Stimulated activated CD4-positive, alpha-beta T cell treated with anti-CD3 and anti-CD28 coated beads, Interleukin-15, amount 100 ng/mL, for 48 hours (primary cell): Measurements from ENCODE around the gene ADCY5.

Experiments used
- DNase-seq, 2 donors: peaks; one replicate each; pipeline ENCODE4 v3.0.0-alpha.2; 2020; ENCODE audit warnings: low read depth in 2 of 2

Gene ADCY5

DNA sequence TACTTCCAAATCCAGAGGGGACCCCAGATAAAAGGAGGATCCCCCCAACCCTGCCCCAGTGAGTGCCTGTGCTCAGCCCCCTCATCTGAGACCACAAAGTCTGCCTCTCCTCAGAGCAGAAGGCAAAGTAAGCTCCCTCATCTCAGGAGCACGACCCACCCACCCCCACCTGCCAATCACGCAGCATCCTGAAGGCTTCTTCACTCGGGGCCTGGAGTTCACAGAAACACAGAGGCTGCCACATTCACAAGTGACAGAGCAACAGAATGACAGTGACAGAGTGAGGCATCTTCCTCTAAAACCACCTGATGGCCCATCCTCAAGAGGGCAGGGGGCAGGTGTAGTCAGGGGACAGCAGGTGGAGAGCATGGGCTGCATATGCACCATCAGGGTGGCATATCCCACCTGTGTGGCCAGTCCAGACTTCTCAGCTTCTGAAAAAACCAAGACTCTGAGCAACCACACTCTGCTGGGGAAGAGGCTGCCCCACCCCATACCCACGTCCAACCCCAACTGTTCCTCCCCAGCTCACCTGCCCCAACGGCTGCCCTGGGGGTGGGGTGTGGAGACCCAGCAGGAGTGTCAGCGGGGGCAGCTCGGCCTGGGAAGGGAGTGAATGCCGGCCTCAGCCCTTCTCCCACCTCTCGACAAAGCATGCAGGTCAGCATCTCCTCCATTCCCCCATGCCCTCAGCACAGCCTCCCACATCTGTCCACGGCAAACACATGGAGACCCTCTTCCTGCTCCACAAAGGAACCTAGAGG, 19.3 kb downstream of the ADCY5 start:
- DNase-seq = no peak

DNA sequence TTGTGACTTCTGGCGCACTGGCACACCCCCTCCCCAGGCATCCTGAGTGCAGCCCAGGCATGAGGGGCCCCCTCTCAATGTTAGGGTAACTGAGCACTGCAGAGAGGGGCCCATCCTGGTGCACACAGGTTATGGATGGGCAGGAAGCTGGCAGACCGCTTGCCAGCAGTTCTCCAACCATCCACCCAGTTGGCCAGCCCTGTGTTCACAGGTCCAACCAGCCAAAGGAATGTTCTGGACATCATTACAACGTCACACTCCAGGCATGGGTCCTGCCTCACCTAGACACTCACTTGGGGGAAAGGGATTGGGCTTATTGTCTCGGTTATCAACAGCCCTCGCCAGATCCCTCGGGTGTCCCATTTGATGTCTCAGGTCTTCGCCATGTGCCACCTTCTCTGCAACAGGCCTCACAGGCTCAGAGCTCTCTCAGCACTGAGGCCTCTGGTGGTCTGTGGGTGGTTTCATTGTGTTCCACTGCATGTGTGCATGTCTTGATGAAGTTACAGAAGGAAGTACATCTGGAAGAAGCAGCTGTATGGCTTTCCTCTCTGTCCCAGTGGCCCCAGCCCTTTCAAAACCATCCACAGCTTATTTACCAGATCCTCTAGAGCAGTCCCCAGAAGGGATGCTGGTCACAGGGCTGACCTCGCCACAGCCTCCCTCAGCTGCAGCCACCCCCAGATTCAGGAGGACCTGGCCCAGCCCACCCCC, 23.7 kb downstream of the ADCY5 start:
- DNase-seq = no peak

DNA sequence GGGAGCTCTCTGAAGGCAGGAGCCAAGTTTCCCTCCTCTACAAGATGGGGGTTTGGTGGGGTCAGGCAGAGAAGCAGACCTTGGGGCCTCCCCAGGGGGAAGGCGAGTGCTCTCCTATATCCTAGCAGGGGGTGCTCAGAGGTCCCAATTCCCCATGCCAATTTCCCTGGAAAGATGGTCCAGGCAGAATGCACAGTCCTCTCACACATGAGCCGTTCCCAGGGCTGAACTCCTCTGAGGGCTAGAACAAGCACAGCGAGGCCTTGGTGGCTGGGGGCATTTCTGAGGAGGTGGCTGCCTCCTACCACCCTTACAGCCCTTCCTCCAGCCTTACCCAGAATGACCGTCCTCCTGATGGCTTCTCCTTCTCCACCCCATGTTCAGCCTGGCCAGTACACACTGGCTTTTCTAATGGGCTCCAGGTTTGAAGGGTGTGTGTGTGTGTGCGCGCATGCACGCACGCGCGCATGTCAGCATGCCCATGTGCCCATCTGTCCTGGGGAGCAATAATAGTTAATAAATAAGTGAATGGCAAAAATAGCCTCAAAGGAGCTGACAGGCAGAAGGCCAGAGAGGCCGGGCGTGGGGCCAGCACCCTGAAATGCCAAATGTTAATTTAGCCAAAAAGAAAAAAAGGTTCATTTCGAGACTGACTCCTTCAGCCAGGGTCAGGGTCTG, 24.4 kb downstream of the ADCY5 start:
- DNase-seq = no peak

DNA sequence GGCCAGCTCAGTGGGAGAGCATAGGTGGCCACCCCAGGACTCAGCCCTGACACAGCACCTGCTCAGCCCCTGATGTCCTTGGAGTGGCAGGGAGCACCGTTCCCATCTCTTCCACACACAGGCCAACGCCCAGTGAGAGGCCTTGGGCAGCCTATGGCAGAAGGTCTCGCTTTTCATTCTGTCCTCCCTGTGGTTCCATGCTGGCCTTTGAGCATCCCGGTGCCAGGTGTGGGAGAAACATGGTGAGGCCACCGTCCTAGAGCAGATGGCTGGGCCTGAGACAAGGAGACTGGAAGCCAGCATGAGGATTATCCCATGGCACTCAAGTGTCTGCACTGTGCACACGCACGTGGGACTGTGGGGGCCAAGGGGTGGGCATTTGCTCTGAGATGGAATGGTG, 25.1 kb downstream of the ADCY5 start:
- DNase-seq = no peak

DNA sequence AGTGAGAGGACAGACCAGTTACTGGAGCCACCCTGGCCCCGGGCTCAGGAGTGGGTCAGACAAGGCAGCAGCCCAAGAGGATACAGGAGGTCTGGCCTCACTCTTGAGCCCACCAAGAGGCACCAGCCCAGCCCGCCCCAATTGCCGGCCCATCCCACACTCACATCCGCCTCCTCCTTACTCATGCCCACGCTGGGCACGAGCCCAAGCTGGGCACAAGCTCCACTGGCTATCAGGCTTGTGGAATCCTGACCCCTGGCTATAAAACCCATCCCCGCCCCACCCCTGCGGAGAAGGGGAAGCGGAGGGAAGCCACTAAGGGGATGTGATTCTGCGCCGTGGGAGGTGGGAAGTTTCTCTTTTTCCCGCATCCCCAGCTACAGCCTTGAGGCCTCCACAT, 25.9 kb downstream of the ADCY5 start:
- DNase-seq = no peak

DNA sequence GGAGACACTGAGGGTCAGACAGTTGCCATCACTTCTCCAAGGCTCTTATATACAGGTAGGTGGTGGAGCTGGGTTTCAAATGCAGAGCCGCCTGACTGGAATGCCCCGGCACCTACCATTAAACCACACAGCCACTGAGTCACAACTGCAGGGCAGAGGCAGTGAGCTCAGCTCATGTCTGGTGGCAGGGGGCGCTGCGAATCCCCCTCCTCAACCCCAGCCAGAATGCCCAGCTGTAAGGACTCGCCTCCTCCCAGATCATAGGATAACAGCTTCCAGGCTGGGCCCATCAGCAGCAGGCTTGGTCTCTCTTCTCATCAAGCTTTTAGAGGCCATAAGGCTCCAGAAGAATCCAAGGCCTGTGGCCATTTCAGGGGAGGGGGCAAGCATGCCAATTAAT, 26.4 kb downstream of the ADCY5 start:
- no peak for DNase-seq

DNA sequence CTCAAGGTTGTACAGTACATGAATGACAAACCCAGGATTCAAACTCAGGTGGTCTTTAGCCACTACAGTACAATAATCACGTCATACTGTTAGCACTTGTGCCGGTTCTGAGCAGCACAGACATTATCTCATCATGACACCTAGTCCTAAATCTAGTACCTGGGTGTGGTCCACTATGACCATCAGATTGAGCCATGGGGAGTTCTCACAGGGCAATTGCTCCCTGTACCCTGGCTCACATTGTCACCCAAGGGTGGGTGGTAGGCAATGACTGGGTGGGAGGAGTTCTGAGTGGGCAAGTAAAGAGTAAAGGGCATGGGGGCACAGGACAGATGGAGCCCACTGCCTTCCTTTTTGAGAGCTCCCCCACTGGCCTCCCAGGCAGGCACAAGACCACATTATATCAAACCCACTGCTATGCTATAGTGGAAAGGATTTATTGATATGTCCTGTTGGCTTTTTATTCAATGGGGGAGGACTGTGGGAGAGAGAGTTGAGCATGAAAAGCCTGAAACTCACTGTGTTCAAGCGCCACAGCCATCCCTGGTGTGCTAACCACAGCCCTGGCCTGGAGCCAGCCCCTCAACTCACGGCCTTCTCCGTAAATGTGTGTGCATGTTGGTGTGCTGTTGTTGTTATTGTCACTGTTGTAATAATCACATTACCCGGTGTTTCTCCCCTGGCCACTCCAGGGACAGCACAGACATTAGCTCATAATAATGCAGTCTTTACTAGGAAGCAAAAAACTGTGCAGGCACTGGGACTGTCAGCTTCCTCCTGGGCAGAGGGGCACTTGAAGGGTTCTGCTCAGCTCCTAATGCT, 27.3 kb downstream of the ADCY5 start:
- no peak for DNase-seq

DNA sequence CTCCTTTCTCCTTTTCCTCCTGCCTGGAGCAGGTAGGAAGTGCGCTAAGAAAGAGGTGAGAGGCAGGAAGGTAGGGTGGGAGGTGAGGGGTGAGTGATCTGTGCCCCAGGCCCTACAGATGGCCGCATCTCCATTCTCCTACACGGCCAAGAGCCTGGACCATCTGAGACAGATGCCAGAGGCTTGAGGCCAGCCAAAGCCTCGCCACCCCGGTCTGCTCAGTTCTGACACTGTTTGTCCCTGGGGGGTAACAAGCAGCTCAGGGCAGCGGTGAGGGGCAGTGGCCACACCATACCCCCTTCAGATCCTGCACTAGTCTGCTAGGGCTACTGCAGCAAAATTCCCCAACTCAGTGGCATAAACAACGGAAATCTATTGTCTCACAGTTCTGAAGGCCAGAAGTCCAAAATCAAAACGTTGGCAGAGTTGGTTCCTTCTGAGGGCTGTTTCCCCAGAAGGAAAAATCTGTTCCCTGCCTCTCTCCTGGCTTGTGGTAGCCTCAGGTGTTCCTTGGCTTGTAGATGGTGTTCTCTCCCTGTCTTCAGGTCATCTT, 28.4 kb downstream of the ADCY5 start:
- no peak for DNase-seq

DNA sequence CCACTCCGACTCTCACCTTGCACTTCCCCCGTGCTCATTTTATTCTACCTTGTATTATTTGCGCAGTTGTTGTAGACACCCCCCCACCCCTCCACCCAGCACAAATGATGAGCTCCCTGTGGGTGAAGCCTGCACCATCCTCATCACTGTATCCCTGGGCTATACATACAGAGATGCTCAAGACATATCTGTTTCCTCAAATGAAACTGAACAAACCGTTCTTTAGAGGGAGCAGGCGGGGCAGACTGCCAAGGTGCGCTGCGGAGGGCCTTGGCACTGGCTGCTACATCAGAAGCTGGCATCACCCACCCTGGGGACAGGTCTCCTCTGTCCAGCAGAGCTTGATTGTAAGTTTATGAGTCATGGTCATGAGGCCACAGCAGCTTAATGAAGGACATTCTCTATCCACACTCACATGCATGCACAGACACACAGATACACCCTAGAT, 29.0 kb downstream of the ADCY5 start:
- DNase-seq = no peak

DNA sequence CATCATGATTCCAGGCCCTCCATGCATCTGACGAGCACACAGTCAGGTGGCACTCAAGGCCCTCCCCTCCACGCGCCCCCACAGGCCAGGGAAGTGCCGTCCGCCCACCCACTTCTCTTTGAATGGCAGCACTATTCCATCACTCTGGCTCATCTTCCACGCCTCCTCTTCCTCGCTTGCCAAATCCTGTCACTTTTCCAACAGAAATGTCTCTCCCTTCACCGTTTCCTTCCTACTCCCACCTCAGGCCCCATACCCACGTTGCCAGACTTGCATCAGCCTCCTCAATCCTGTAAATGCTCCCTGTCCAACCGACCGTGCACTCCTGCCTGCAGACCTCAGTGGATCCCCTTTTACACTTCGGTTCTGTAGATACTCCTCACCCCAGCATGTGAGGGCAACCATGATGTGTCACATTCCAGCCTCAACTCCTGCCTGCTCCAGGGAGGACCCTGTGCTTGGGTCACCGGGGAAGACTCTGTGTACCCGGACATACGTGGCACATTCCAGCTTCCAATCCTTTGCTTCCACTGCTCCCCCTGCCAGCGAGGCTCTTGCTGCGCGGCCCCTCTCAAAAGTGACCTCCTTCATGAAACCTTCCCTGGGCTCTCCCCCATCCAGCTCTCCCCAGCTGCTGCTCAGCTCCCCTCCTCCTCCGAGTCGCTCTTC, 29.6 kb downstream of the ADCY5 start:
- DNase-seq = no peak

DNA sequence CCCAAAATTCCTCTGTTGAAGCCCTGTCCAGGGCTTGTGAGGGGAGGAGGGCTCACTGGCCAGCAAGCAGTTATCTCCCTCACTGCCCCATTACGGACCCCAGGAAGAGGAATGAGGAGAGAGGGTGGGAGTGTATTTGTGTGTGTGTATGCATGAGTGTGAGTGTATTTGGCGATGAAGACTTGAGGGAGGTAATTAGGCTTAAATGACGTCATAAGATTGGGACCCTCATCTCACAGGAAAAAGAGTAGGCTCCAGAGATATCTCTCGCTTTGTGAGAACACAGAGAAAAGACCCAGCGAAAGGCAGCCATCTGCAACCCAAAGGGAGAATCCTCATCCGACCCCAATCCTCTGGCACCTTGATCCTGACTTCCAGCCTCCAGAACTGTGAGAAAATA, 32.2 kb downstream of the ADCY5 start:
- DNase-seq = no peak

DNA sequence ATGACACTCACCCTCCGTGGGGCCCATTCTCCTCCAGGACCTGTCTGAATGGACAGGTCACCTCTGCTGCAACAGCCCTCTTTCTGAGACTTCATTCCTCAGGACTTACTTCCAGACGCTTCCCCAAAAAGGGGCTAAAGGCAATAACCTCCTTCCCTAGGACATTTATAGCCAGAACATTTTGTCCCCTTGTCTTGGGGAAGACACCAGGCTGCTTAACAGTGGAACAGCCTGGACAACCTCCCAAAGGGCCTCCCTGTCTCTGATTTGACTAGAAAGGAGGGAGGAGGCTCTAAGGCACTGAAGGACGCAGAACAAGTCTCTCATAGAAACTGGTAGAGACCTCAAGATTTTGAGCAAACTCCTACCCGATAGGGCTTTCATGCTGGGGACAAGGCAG, 32.7 kb downstream of the ADCY5 start:
- no peak for DNase-seq

DNA sequence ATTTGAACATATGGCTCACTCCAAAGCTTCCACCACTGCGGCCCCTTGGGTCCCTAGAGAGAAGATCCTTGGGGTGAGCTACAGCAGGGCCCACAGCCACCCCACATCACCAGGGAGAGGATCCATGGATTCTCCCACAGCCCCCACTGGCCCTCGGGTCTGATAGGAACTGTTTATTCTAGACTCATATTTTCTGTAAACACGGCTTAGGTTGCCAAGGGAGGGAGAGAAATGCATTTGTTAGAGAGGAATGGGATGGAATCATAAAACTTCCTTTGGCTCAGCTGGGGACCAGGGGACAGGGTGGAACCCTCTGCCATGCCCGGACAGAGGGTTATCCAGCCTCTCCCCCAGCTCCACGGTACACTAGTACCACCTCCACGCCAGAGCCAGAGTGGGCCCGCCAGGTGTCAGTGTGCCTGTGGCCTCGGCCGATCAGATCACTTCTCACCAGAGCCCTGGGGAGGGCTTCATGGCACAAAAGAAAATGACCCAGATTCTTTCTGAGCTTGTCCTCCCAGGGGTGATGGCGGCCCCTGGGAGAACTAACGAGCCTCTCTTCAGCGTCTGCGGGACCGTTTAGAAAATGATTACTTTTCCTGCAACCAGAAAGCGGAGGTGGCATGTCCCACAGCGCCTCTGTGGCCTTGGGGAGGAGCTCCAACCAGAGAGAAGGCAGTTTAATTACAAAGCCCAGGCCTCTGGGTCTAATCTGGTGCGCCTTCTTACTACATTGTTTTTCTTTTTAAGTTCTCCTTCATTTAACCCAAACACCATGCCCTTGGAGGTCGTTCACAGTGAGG, 33.7 kb downstream of the ADCY5 start:
- no peak for DNase-seq

DNA sequence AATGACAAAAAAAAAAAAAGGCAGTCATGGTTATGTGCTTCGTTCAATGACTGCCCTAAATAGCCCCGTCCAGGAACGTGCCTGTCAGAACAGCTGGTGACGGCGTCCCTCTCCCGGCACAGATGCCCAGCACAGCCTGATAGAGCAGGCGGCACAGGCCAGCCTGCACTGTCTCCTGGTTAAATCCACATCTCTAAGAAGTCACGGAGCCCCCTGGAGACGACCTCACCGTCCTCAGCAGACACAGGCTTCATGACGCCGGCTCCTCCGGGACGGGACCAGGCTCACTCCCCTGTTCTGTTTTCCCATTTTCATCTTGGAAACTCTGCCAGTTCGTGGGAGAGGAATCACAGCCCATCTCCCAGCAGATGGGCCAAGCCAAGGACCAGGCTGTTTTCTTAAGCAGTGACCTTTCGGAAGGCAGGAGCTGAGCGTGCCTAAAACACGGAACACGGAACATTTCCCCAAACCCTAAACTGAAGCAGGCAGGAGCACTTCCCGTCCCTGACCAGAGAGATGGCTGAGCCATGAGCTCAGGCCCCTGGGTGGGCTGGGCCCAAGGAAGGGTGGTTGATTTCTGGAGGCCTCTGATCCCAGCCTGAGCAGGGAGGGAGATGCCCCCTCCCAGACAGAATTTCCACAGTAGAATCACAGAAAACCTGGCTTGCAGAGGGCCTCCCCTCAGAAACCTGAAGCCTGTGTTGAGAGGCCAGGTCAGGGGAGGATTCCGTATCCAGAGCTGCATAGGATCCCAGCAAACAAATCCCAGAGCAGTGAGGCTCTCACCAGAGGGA, 35.9 kb downstream of the ADCY5 start:
- no peak for DNase-seq

DNA sequence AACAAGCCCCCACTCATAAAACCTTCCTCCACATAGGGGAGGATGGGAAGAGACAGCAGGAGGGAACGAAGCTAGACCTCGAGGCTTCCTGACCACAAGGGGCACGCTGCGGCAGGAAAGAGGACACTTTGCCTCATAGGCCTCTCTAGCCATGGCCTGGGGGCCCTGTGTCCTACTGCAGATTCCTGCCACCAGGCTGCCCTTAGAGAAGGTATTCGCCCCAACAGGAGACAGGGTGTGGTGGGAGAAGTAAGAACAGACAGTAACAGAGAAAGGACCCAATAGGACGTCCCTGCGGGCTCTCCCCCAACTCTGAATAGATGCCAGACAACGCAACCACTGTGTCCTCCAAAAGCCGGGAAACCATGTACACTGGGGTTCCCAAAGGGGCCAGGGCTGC, 36.8 kb downstream of the ADCY5 start:
- DNase-seq = no peak

DNA sequence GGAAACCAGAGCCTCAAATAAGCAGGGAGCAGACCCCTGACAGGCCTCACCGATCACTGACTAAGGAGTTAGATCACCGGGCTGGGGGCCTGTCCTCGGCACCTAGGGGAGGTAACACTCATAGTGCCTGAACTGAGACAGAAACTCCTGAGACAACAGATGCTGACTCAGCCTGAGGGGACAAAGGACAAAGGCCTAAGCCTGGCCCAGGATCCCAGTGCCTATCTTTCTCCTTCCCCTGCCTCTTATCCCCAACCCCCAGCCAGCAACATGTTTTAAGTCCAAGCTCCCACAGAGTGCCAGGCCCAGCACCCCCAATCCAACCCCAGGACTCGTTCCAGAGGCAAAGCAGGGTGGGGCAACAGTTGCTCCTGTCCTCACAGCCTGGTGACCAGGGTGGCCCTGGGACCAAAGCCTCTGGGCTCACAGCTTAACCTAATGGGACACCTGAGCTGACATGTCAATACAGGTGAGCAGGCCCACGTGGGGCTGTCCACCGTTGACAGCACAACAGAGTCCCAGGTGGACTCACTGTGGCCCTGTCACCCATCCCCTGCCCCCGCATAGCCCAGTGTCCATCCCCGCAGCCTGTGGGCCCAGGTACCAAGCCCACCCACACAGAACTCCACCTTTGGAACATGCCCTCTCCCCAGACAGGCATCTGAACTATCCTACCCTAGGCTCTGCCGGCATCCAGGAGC, 37.4 kb downstream of the ADCY5 start:
- DNase-seq = no peak

DNA sequence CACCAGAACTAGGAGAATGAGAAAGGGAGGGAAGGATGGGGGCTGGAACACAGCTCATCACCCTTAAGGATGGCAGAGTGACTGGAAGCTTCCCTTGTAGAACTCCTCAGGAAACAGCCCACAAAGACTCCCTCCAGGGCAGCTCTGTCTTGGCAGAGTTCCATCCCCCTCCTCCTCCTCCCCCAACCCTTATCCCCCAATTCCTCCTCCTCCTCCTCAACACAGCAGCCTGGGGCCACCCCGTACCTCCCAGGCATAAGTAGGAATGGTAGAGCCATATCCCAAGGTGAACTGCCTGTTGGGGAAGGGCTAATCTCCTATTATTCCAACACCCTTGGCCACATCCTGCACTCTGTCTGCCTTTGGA, 38.8 kb downstream of the ADCY5 start:
- DNase-seq = no peak

DNA sequence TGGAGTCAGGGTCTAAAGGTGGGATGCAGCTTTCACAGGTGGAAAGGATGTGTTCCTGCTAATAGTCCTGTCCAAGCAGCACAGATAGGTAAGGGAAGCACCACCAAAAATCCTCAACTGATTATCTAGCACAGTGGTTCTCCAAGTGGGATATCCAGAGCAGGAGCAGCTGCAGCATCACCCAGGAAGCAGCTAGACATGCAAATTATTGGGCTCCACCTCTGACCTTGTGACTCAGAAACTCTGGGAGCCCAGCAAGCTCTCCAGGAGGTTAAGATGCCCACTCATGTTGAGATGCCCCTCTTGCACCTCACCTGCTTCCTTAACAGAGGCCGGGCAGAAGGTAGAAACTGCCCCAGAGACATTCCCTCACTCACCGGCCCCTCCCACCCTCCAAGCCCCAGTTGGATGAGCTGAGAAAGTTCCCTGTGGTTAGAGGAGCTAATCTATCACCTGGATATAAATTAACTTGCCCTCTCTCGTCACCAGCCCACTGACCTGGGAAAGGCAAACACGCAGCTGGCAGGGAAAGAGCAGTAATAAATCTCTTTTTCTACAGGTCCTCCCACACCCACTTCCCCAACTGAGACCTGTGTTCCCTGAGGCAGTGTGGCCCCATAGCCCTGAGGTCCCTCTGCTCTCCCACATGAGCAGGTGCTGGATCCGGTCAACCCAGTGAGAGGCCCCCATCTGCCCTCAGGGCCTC, 39.3 kb downstream of the ADCY5 start:
- DNase-seq = no peak
